Vagina (tissue), 2 donors: ENCODE measurements around the gene SYCP2.

Experiments
- POLR2A ChIP-seq, 2 donors: fragments of 450-650 bp; IDR thresholded peaks; one replicate each; pipeline ENCODE4 v1.6.1; 2017; ENCODE audit warnings: antibody characterized with exemption in 2 of 2, mild to moderate bottlenecking in 2 of 2, moderate library complexity in 2 of 2
- TF ChIP-seq, protein P1 (sequence below), 3 experiments: fragments of 450-650 bp in 2 of 3; fragments of 200-600 bp in 1 of 3; sonication (generic) in 1 of 3; IDR thresholded peaks; one replicate each; pipeline ENCODE4 v1.5.1; 2017 to 2019; ENCODE audit warnings: antibody characterized with exemption in 3 of 3, mild to moderate bottlenecking in 2 of 3, moderate library complexity in 2 of 3

GRCh38 chr20:59817406-59817805 is 116.0 kb downstream of the SYCP2 start:
- no peak for TF ChIP-seq POLR2A (IDR thresholded peaks at IDR 0.05)
- TF ChIP-seq, protein P1, sequence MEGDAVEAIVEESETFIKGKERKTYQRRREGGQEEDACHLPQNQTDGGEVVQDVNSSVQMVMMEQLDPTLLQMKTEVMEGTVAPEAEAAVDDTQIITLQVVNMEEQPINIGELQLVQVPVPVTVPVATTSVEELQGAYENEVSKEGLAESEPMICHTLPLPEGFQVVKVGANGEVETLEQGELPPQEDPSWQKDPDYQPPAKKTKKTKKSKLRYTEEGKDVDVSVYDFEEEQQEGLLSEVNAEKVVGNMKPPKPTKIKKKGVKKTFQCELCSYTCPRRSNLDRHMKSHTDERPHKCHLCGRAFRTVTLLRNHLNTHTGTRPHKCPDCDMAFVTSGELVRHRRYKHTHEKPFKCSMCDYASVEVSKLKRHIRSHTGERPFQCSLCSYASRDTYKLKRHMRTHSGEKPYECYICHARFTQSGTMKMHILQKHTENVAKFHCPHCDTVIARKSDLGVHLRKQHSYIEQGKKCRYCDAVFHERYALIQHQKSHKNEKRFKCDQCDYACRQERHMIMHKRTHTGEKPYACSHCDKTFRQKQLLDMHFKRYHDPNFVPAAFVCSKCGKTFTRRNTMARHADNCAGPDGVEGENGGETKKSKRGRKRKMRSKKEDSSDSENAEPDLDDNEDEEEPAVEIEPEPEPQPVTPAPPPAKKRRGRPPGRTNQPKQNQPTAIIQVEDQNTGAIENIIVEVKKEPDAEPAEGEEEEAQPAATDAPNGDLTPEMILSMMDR (IDR thresholded peaks at IDR 0.05), result no peak
